Stimulated activated CD8-positive, alpha-beta memory T cell treated with anti-CD3 and anti-CD28 coated beads, Interleukin-4, amount 100 ng/mL, for 1 hour (primary cell): ENCODE results near the gene COX6A2.

ENCODE experiments used
- DNase-seq, 2 donors: peaks; one replicate each; pipeline ENCODE4 v3.0.0-alpha.2; 2020; ENCODE audit warnings: low read depth in 2 of 2, low spot score in 1 of 2

COX6A2 gene

GRCh38 chr16:31411024-31411844 is 16.9 kb downstream of the COX6A2 start:
- DNase-seq: no peak

GRCh38 chr16:31410082-31410481 is 18.1 kb downstream of the COX6A2 start:
- DNase-seq: no peak

GRCh38 chr16:31409433-31409832 is 18.7 kb downstream of the COX6A2 start:
- DNase-seq: no peak

GRCh38 chr16:31407406-31407805 is 20.8 kb downstream of the COX6A2 start:
- DNase-seq: no peak

GRCh38 chr16:31404353-31405064 is 23.7 kb downstream of the COX6A2 start:
- DNase-seq: no peak

GRCh38 chr16:31403590-31404352 is 24.4 kb downstream of the COX6A2 start:
- DNase-seq: no peak

- DNase-seq: no peak
Measured at GRCh38 chr16:31402687-31403086, 25.5 kb downstream of the COX6A2 start.

- no peak for DNase-seq
Measured at GRCh38 chr16:31401436-31401835, 26.7 kb downstream of the COX6A2 start.

GRCh38 chr16:31400191-31400590 is 28.0 kb downstream of the COX6A2 start:
- DNase-seq: no peak

GRCh38 chr16:31397701-31398100 is 30.5 kb downstream of the COX6A2 start:
- no peak for DNase-seq

GRCh38 chr16:31397096-31397660 is 31.0 kb downstream of the COX6A2 start:
- no peak for DNase-seq

GRCh38 chr16:31395647-31396046 is 32.5 kb downstream of the COX6A2 start:
- no peak for DNase-seq

- DNase-seq: no peak
Measured at GRCh38 chr16:31393056-31393455, 35.1 kb downstream of the COX6A2 start, which contains the start of gene ITGAD. Gene ITGAD, plus strand, starts transcription at chr16:31393335. Its CDS starts 26 bp downstream, at chr16:31393361.

- no peak for DNase-seq
Measured at GRCh38 chr16:31390504-31391041, 37.6 kb downstream of the COX6A2 start.

GRCh38 chr16:31388535-31388934 is 39.6 kb downstream of the COX6A2 start:
- no peak for DNase-seq

GRCh38 chr16:31386157-31386984 is 41.8 kb downstream of the COX6A2 start:
- no peak for DNase-seq

- DNase-seq: no peak
Measured at GRCh38 chr16:31385680-31386079, 42.5 kb downstream of the COX6A2 start.

GRCh38 chr16:31382485-31383161 is 45.5 kb downstream of the COX6A2 start:
- DNase-seq: peak; percentile 31 to 45

- DNase-seq: no peak
Measured at GRCh38 chr16:31380201-31380600, 48.0 kb downstream of the COX6A2 start.
